Endothelial cell of umbilical vein (primary cell): Measurements from ENCODE around the gene JAGN1. TPM values are rescaled to one million over a fixed set of nuclear protein-coding genes. Genes with fewer than 3 reads are reported as not detected.

Source experiments
- BruUV-seq: library from RNA; stranded (reverse); fragments of 400-500 nt; replicated peaks from 2 replicates; lab custom pipeline; 2021; lab: Mats Ljungman, UMichigan
- CTCF ChIA-PET: fragments of 300-600, 350-600 bp; sonication (Branson Sonifier 250); formaldehyde crosslinking; loops from one replicate; lab custom pipeline; 2021; ENCODE audit warnings: antibody characterized with exemption, inconsistent platforms; lab: Charles Lee
- POLR2A ChIA-PET: fragments of 300-600, 350-600 bp; sonication (Branson Sonifier 250); formaldehyde crosslinking; loops from one replicate; lab custom pipeline; 2021; ENCODE audit warnings: antibody characterized with exemption, inconsistent platforms; lab: Charles Lee
- DNase-seq: peaks from one replicate; pipeline ENCODE4 v3.0.0-alpha.2; 2011; ENCODE audit warnings: low read depth, low spot score
- FAIRE-seq: peaks from 2 replicates; lab custom pipeline; 2011; peaks lifted over from hg19 to GRCh38; lab: Jason Lieb, UNC
- H2AFZ ChIP-seq: 2 replicates; pipeline ENCODE4 v1.6.0; 2012; ENCODE audit warnings: low read depth, low read length, control low read depth, inconsistent platforms
- H3K27ac ChIP-seq: 2 replicates; pipeline ENCODE4 v1.5.1; 2011; ENCODE audit warnings: low read depth, mild to moderate bottlenecking, control low read depth, low read length, moderate library complexity; ENCODE audit not compliant: insufficient read depth
- H3K27me3 ChIP-seq, 2 experiments: 2 replicates each; pipeline versions ENCODE4 v1.6.0 to v1.6.1; 2011; ENCODE audit warnings: low read length in 2 of 2, mixed read lengths in 1 of 2; ENCODE audit not compliant: control insufficient read depth in 2 of 2, insufficient read depth in 2 of 2
- H3K36me3 ChIP-seq, 2 experiments: 2 replicates in 1 of 2; 3 replicates in 1 of 2; pipeline ENCODE4 v1.5.1; 2011; ENCODE audit warnings: low read length in 2 of 2, mild to moderate bottlenecking in 1 of 2, moderate library complexity in 1 of 2; ENCODE audit not compliant: control insufficient read depth in 2 of 2, insufficient read depth in 2 of 2; ENCODE audit errors: extremely low read depth in 1 of 2
- H3K4me1 ChIP-seq: 3 replicates; pipeline ENCODE4 v1.5.1; 2011; ENCODE audit warnings: mild to moderate bottlenecking, low read length; ENCODE audit not compliant: control insufficient read depth, insufficient read depth; ENCODE audit errors: extremely low read depth
- H3K4me2 ChIP-seq: 2 replicates; pipeline ENCODE4 v1.6.1; 2011; ENCODE audit warnings: low read length, control low read depth, mixed read lengths; ENCODE audit not compliant: insufficient read depth
- H3K4me3 ChIP-seq, 3 experiments: fragments of 200-600 bp in 1 of 3; sonication (generic), shearing (Covaris generic) in 1 of 3; replicated peaks in 1 of 3; 2 replicates each; pipeline ENCODE4 v1.5.1; 2011 to 2016; ENCODE audit warnings: control low read depth in 3 of 3, low read length in 3 of 3, mild to moderate bottlenecking in 2 of 3, inconsistent platforms in 1 of 3, low read depth in 1 of 3, moderate library complexity in 1 of 3; ENCODE audit not compliant: insufficient read depth in 1 of 3
- H3K79me2 ChIP-seq: 2 replicates; pipeline ENCODE4 v1.6.0; 2012; ENCODE audit warnings: low read length, inconsistent platforms; ENCODE audit not compliant: control insufficient read depth, insufficient read depth
- H3K9ac ChIP-seq: replicated peaks from 2 replicates; pipeline ENCODE3; 2011; ENCODE audit warnings: low read length, control low read depth; ENCODE audit not compliant: insufficient read depth; ENCODE audit errors: extremely low read depth
- H3K9me1 ChIP-seq: replicated peaks from 3 replicates; pipeline ENCODE4 v1.6.0; 2011; ENCODE audit warnings: mild to moderate bottlenecking, low read length; ENCODE audit not compliant: control insufficient read depth, insufficient read depth; ENCODE audit errors: extremely low read depth
- H3K9me3 ChIP-seq: replicated peaks from 2 replicates; pipeline ENCODE4 v1.5.1; 2012; ENCODE audit warnings: low read length, inconsistent platforms; ENCODE audit not compliant: control insufficient read depth, insufficient read depth
- H4K20me1 ChIP-seq: replicated peaks from 2 replicates; pipeline ENCODE3; 2011; ENCODE audit warnings: mild to moderate bottlenecking, low read length; ENCODE audit not compliant: control insufficient read depth, insufficient read depth; ENCODE audit errors: extremely low read depth
- FOS ChIP-seq: IDR thresholded peaks from 2 replicates; pipeline ENCODE4 v1.6.1; 2011; ENCODE audit warnings: mild to moderate bottlenecking, low read length, moderate library complexity, borderline replicate concordance; ENCODE audit not compliant: insufficient read depth
- GATA2 ChIP-seq: IDR thresholded peaks from 2 replicates; pipeline ENCODE4 v1.7.0; 2011; ENCODE audit warnings: low read depth, mild to moderate bottlenecking, moderate library complexity, mixed read lengths, low read length; ENCODE audit not compliant: insufficient read length, insufficient read depth
- JUN ChIP-seq: IDR thresholded peaks from 2 replicates; pipeline ENCODE4 v1.6.1; 2011; ENCODE audit warnings: borderline replicate concordance, low read depth; ENCODE audit not compliant: insufficient read length, insufficient read depth
- MYC ChIP-seq: IDR thresholded peaks from one replicate; pipeline ENCODE4 v1.6.1; 2011; ENCODE audit warnings: mild to moderate bottlenecking, low read depth, low read length
- POLR2A ChIP-seq: IDR thresholded peaks from 2 replicates; pipeline ENCODE4 v1.6.1; 2012; ENCODE audit warnings: low read depth, mild to moderate bottlenecking, control low read depth, low read length
- POLR2AphosphoS5 ChIP-seq: IDR thresholded peaks from 2 replicates; pipeline ENCODE4 v1.6.1; 2012; ENCODE audit warnings: low read depth, mild to moderate bottlenecking, control low read depth, low read length, moderate library complexity; ENCODE audit not compliant: insufficient read depth
- dilution Hi-C: fragments of 300-500 bp; cut with MboI; formaldehyde crosslinking; loops from one replicate; pipeline ENCODE4 v1.15.0; 2019; ENCODE audit warnings: low sequenced_read_pairs; ENCODE audit not compliant: extremely low pct_ligation_motif_present
- intact Hi-C: fragments of 100-400 bp; cut with micrococcal nuclease; formaldehyde crosslinking; loops from one replicate; pipeline ENCODE4 v1.10.0; 2022
- polyA plus RNA-seq, 4 experiments: library from polyadenylated mRNA; depleted of rRNA in 3 of 4; stranded (reverse) in 3 of 4; unstranded in 1 of 4; fragments of >200 nt; gene quantifications; 2 replicates each; pipeline versions ENCODE4 v1.2.1 to v1.2.3, GENCODE V29; 2011 to 2012; ENCODE audit warnings: missing spikeins in 1 of 4
- total RNA-seq: library from RNA; stranded (reverse); gene quantifications from 2 replicates; pipeline ENCODE4 v1.2.3, GENCODE V29; 2021
- TF ChIP-seq, protein P1 (sequence below): IDR thresholded peaks from 2 replicates; pipeline ENCODE4 v1.6.1; 2011; ENCODE audit not compliant: insufficient read depth, insufficient read length
- TF ChIP-seq, protein P2 (sequence below), 2 donors: IDR thresholded peaks; 1 replicate in 1 of 2; 2 replicates in 1 of 2; pipeline ENCODE4 v1.5.1; 2011; ENCODE audit warnings: low read length in 2 of 2, mild to moderate bottlenecking in 2 of 2, moderate library complexity in 2 of 2, control low read depth in 1 of 2, inconsistent platforms in 1 of 2, low read depth in 1 of 2; ENCODE audit not compliant: insufficient read depth in 1 of 2; ENCODE audit errors: extremely low read depth in 1 of 2

JAGN1 gene
- total and polyA plus RNA-seq, 2 donors (not counting 3 experiments of a cell fraction or from before 2014, with no cell fraction given) = 29.6 to 46.5 TPM

DNA sequence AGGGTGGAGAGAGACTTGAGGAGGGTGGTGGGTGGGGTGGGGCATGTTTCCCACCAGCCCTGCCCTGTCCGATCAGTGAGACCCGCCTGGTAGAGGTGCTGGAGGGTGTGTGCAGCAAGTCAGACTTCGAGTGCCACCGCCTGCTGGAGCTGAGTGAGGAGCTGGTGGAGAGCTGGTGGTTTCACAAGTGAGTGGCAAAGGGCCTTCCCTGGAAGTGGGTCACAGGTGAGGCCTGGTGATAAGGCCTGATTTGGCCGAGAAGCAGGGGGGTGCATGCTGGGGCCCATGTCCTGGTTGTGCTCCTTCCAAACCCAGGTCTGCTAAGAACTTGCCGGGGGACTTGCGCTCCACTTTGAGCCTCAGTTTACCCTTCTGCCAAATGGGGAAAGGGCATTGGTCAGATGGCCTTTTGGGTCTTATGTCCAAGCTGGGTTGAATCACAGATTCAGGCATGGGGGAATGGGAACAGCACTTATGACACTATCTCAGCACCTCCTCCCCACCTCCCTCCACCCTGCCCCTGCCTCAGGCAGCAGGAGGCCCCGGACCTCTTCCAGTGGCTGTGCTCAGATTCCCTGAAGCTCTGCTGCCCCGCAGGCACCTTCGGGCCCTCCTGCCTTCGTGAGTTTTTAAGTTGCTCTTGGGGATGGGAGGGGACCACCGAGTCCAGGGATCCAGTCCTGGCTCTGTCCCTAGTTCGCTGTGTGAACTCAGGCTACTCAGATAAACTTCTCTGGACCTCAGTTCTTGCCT lies 47.3 kb downstream of the JAGN1 start:
- Histone ChIP-seq H3K36me3 (peaks cover 2 to 9% of the 10 kb centered on the region in 2 experiments), H4K20me1 (no peaks in the 10 kb centered on the region), H3K9me1 (no peaks in the 10 kb centered on the region), H3K4me2 (no peak overlapping the region), H2AFZ (no peak overlapping the region), H3K27ac (no peak overlapping the region), H3K4me3 (no peak overlapping the region), H3K9me3 (no peaks in the 10 kb centered on the region), H3K27me3 (no peaks in the 10 kb centered on the region), H3K4me1 (peaks cover 13% of the 10 kb centered on the region), H3K9ac (no peak overlapping the region), H3K79me2 (no peaks in the 10 kb centered on the region)
- CTCF ChIA-PET = interaction anchor here (1.1 kb wide), 1 partner anchor 9 kb away, joined by 5 read pairs; no protein-coding TSS in a partner anchor
- no peak for TF ChIP-seq GATA2
- TF ChIP-seq POLR2A = no peak
- TF ChIP-seq POLR2AphosphoS5 = no peak
- TF ChIP-seq JUN = no peak
- TF ChIP-seq FOS = no peak
- TF ChIP-seq MYC = no peak
- TF ChIP-seq, protein P1, sequence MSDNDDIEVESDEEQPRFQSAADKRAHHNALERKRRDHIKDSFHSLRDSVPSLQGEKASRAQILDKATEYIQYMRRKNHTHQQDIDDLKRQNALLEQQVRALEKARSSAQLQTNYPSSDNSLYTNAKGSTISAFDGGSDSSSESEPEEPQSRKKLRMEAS = no peak
- TF ChIP-seq, protein P2, sequence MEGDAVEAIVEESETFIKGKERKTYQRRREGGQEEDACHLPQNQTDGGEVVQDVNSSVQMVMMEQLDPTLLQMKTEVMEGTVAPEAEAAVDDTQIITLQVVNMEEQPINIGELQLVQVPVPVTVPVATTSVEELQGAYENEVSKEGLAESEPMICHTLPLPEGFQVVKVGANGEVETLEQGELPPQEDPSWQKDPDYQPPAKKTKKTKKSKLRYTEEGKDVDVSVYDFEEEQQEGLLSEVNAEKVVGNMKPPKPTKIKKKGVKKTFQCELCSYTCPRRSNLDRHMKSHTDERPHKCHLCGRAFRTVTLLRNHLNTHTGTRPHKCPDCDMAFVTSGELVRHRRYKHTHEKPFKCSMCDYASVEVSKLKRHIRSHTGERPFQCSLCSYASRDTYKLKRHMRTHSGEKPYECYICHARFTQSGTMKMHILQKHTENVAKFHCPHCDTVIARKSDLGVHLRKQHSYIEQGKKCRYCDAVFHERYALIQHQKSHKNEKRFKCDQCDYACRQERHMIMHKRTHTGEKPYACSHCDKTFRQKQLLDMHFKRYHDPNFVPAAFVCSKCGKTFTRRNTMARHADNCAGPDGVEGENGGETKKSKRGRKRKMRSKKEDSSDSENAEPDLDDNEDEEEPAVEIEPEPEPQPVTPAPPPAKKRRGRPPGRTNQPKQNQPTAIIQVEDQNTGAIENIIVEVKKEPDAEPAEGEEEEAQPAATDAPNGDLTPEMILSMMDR (IDR thresholded peaks at IDR 0.05; ENCODE audit: extremely low read depth in 1 of 2, insufficient read depth in 1 of 2, low read depth in 1 of 2, low read length in 2 of 2) = no peak
- DNase-seq (no peak), FAIRE-seq (no peak)
- dilution Hi-C loops = no loop called here
- BruUV-seq = no TSS peak
- intact Hi-C loops = loop anchor here (10.0 kb wide), 2 partner anchors 433 to 797 kb away; no protein-coding TSS in a partner anchor
- POLR2A ChIA-PET = no interaction called here
